Adrenal gland (tissue), 5 donors: ENCODE data around the gene C11orf68.

Experiments
- POLR2A ChIP-seq, 2 donors: fragments of 450-650 bp; IDR thresholded peaks; one replicate each; pipeline ENCODE4 v1.6.1; 2017; ENCODE audit warnings: antibody characterized with exemption in 2 of 2, mild to moderate bottlenecking in 2 of 2, moderate library complexity in 1 of 2
- TF ChIP-seq, protein P1 (sequence below), 6 experiments: fragments of 450-650 bp in 4 of 6; fragments of 200-600 bp in 2 of 6; sonication (generic) in 1 of 6; IDR thresholded peaks; 1 replicate in 5 of 6; 2 replicates in 1 of 6; pipeline versions ENCODE4 v1.5.1 to v1.8.0; 2016 to 2021; ENCODE audit warnings: antibody characterized with exemption in 6 of 6, mild to moderate bottlenecking in 2 of 6, moderate library complexity in 1 of 6
- donor health status: DM: no; HTN: no; CAD: no.

DNA sequence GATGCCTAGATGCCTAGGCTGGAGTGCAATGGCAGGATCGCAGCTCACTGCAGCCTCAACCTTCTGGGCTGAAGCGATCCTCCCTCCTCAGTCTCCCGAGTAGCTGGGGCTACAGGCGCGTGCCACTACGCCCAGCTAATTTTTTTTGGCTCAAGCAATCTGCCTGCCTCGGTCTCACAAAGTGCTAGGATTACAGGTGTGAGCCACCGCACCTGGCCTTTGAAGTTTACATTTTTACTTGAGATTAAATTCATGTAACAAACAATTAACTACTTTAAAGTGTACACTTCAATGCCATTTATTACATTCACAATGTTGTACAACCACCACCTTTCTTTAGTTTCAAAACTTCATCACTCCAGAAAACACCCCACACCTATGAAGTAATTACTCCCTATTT lies 15.1 kb downstream of the C11orf68 start:
- TF ChIP-seq, protein P1, sequence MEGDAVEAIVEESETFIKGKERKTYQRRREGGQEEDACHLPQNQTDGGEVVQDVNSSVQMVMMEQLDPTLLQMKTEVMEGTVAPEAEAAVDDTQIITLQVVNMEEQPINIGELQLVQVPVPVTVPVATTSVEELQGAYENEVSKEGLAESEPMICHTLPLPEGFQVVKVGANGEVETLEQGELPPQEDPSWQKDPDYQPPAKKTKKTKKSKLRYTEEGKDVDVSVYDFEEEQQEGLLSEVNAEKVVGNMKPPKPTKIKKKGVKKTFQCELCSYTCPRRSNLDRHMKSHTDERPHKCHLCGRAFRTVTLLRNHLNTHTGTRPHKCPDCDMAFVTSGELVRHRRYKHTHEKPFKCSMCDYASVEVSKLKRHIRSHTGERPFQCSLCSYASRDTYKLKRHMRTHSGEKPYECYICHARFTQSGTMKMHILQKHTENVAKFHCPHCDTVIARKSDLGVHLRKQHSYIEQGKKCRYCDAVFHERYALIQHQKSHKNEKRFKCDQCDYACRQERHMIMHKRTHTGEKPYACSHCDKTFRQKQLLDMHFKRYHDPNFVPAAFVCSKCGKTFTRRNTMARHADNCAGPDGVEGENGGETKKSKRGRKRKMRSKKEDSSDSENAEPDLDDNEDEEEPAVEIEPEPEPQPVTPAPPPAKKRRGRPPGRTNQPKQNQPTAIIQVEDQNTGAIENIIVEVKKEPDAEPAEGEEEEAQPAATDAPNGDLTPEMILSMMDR (IDR thresholded peaks at IDR 0.05), result no peak
- TF ChIP-seq POLR2A (IDR thresholded peaks at IDR 0.05), result no peak
